Endodermal cell (in vitro differentiated cells): ENCODE measurements around the gene P2RX2. TPM values are rescaled to one million over a fixed set of nuclear protein-coding genes. Genes with fewer than 3 reads are reported as not detected.

ENCODE experiments used
- DNase-seq: peaks from one replicate; pipeline ENCODE4 v3.0.0-alpha.2; 2017
- H3K27ac ChIP-seq: 2 replicates; pipeline ENCODE4 v1.5.1; 2013; ENCODE audit warnings: mild to moderate bottlenecking, low read depth, low read length, moderate library complexity
- H3K27me3 ChIP-seq: 2 replicates; pipeline ENCODE4 v1.6.1; 2013; ENCODE audit warnings: mild to moderate bottlenecking, low read length, moderate library complexity; ENCODE audit not compliant: insufficient read depth, control insufficient read depth, poor library complexity, severe bottlenecking
- H3K36me3 ChIP-seq: 2 replicates; pipeline ENCODE4 v1.7.0; 2013; ENCODE audit warnings: mild to moderate bottlenecking, low read length, moderate library complexity; ENCODE audit not compliant: control insufficient read depth, insufficient read depth
- H3K4me1 ChIP-seq: one replicate; pipeline ENCODE4 v1.7.0; 2013; ENCODE audit warnings: low read length; ENCODE audit not compliant: control insufficient read depth, insufficient read depth
- H3K4me3 ChIP-seq: 2 replicates; pipeline ENCODE4 v1.5.1; 2013; ENCODE audit warnings: mild to moderate bottlenecking, low read length, moderate library complexity
- H3K9ac ChIP-seq: 2 replicates; pipeline ENCODE4 v1.6.1; 2013; ENCODE audit warnings: mild to moderate bottlenecking, low read length, moderate library complexity; ENCODE audit not compliant: poor library complexity, severe bottlenecking; ENCODE audit errors: extremely low read depth
- H3K9me3 ChIP-seq: 2 replicates; pipeline ENCODE4 v1.6.1; 2013; ENCODE audit warnings: mild to moderate bottlenecking, low read length, moderate library complexity; ENCODE audit not compliant: control insufficient read depth
- H3K27ac Mint-ChIP-seq: 2 replicates; pipeline ENCODE4 v1.8.0; 2020; ENCODE audit warnings: mixed read lengths
- H3K27me3 Mint-ChIP-seq: 2 replicates; pipeline ENCODE4 v1.8.0; 2021; ENCODE audit warnings: mild to moderate bottlenecking, mixed read lengths; ENCODE audit not compliant: insufficient read depth
- H3K36me3 Mint-ChIP-seq: 2 replicates; pipeline ENCODE4 v1.8.0; 2020; ENCODE audit warnings: low read depth, mixed read lengths
- H3K4me1 Mint-ChIP-seq: 2 replicates; pipeline ENCODE4 v1.8.0; 2020; ENCODE audit warnings: mixed read lengths
- H3K4me3 Mint-ChIP-seq: 2 replicates; pipeline ENCODE4 v1.8.0; 2020; ENCODE audit warnings: mild to moderate bottlenecking, moderate library complexity, mixed read lengths
- H3K9me3 Mint-ChIP-seq: 2 replicates; pipeline ENCODE4 v1.8.0; 2020; ENCODE audit warnings: mild to moderate bottlenecking, mixed read lengths
- CTCF ChIP-seq: fragments of 200-600 bp; sonication (generic); conservative IDR thresholded peaks from 2 replicates; pipeline ENCODE4 v1.5.0; 2021; ENCODE audit warnings: antibody characterized with exemption, mild to moderate bottlenecking
- WGBS, 2 experiments: methylation state at CpG; one replicate each; pipeline versions ENCODE4 v1.1.5 to v1.1.7; 2013; ENCODE audit warnings: missing lambda C conversion rate in 2 of 2, mixed read lengths in 1 of 2; ENCODE audit not compliant: insufficient coverage in 1 of 2, insufficient read length in 1 of 2; 5-methylcytosine and 5-hydroxymethylcytosine counted together
- total RNA-seq, 2 donors: library from RNA; stranded (reverse); fragmentation: NEBNext Ultra II Directional in 1 of 2; extraction: Animal tissue kit (Norgen Biotek cat#: 25700) in 1 of 2; gene quantifications; 2 replicates in 1 of 2; 3 replicates in 1 of 2; pipeline ENCODE4 v1.2.1, GENCODE V29; 2021

The P2RX2 gene
- total RNA-seq, 2 donors from 2014 or later, result 0.97 to 2.8 TPM

- Histone ChIP-seq H3K9me3 (no peaks in the 10 kb centered on the region), H3K4me1 (no peaks in the 10 kb centered on the region), H3K27me3 (peaks cover 86% of the 10 kb centered on the region), H3K36me3 (no peaks in the 10 kb centered on the region), H3K4me3 (no peak overlapping the region), H3K27ac (no peak overlapping the region), H3K9ac (no peak overlapping the region)
- Mint-ChIP-seq H3K27ac (no peak overlapping the region), H3K4me1 (peaks cover under 1% of the 10 kb centered on the region), H3K4me3 (no peak overlapping the region), H3K9me3 (peaks cover 6% of the 10 kb centered on the region), H3K27me3 (peaks cover 91% of the 10 kb centered on the region), H3K36me3 (no peaks in the 10 kb centered on the region)
- no peak for DNase-seq
- no peak for TF ChIP-seq CTCF
- WGBS, 2 experiments, result 86 to 90% methylated on average over 11 to 17 of the region's 18 CpGs
Measured at GRCh38 chr12:132593521-132593920, 25.1 kb upstream of the P2RX2 start.

GRCh38 chr12:132593938-132594358 lies 24.6 kb upstream of the P2RX2 start:
- DNase-seq, result peak; percentile 94
- Histone ChIP-seq H3K36me3 (no peaks in the 10 kb centered on the region), H3K9me3 (no peaks in the 10 kb centered on the region), H3K27ac (no peak overlapping the region), H3K9ac (no peak overlapping the region), H3K27me3 (peaks cover 81% of the 10 kb centered on the region), H3K4me1 (no peaks in the 10 kb centered on the region), H3K4me3 (no peak overlapping the region)
- Mint-ChIP-seq H3K36me3 (no peaks in the 10 kb centered on the region), H3K9me3 (peaks cover 6% of the 10 kb centered on the region), H3K27me3 (peaks cover 90% of the 10 kb centered on the region), H3K27ac (no peak overlapping the region), H3K4me3 (no peak overlapping the region), H3K4me1 (peaks cover 4% of the 10 kb centered on the region)
- 55 to 56% methylated on average over 6 to 11 of the region's 11 CpGs for WGBS, 2 experiments
- TF ChIP-seq CTCF, result no peak

GRCh38 chr12:132595183-132595582 lies 23.4 kb upstream of the P2RX2 start:
- Mint-ChIP-seq H3K9me3 (peaks cover 6% of the 10 kb centered on the region), H3K27ac (no peak overlapping the region), H3K4me1 (peaks cover 4% of the 10 kb centered on the region), H3K27me3 (peaks cover 87% of the 10 kb centered on the region), H3K36me3 (no peaks in the 10 kb centered on the region), H3K4me3 (no peak overlapping the region)
- no peak for DNase-seq
- H3K4me3 ChIP-seq, result no peak overlapping the region
- TF ChIP-seq CTCF, result no peak
- no peaks in the 10 kb centered on the region for H3K36me3 ChIP-seq
- H3K9me3 ChIP-seq, result no peaks in the 10 kb centered on the region
- 82 to 83% methylated on average over 10 to 11 of the region's 11 CpGs for WGBS, 2 experiments
- no peak overlapping the region for H3K9ac ChIP-seq
- H3K4me1 ChIP-seq, result no peaks in the 10 kb centered on the region
- H3K27ac ChIP-seq, result no peak overlapping the region
- peaks cover 76% of the 10 kb centered on the region for H3K27me3 ChIP-seq
